ENCODE results near the gene ELOVL1. TPM values are rescaled to one million over a fixed set of nuclear protein-coding genes. Genes with fewer than 3 reads are reported as not detected.
A peak's percentile ranks its signal among the peaks of the same experiment; 100 is the strongest.

ELOVL1 gene
- total RNA-seq, 4 donors from 2014 or later, result 149 to 434 (median 349) TPM

GRCh38 chr1:43398227-43398626, 30.4 kb upstream of the ELOVL1 start:
- Histone ChIP-seq H3K4me1 (peaks cover 5% of the 10 kb centered on the region), H3K9me3 (no peaks in the 10 kb centered on the region), H3K27ac (no peak overlapping the region), H3K36me3 (peaks cover 12% of the 10 kb centered on the region), H3K27me3 (no peaks in the 10 kb centered on the region), H3K4me3 (no peak overlapping the region)
- no peak for TF ChIP-seq EP300 (IDR thresholded peaks at IDR 0.05)
- no peak for TF ChIP-seq CTCF (IDR thresholded peaks at IDR 0.05)
- no peak for TF ChIP-seq POLR2AphosphoS5 (IDR thresholded peaks at IDR 0.05)
- no peak for TF ChIP-seq POLR2A (IDR thresholded peaks at IDR 0.05)
- 94% methylated on average over 3 of the region's 3 CpGs for WGBS
- no peak for DNase-seq (ENCODE audit: low spot score in 2 of 2)

GRCh38 chr1:43396059-43396458, 28.2 kb upstream of the ELOVL1 start:
- H3K27me3 ChIP-seq, result no peaks in the 10 kb centered on the region
- H3K4me3 ChIP-seq, result no peak overlapping the region
- no peak overlapping the region for H3K27ac ChIP-seq
- TF ChIP-seq POLR2AphosphoS5 (IDR thresholded peaks at IDR 0.05) (no peak), CTCF (IDR thresholded peaks at IDR 0.05) (no peak), POLR2A (IDR thresholded peaks at IDR 0.05) (no peak), EP300 (IDR thresholded peaks at IDR 0.05) (no peak)
- 62% methylated on average over 1 of the region's 1 CpG for WGBS
- peaks cover 7% of the 10 kb centered on the region for H3K4me1 ChIP-seq
- no peaks in the 10 kb centered on the region for H3K9me3 ChIP-seq
- H3K36me3 ChIP-seq, result peaks cover 7% of the 10 kb centered on the region
- no peak for DNase-seq (ENCODE audit: low spot score in 2 of 2)

- WGBS, result 81% methylated on average over 4 of the region's 4 CpGs
- TF ChIP-seq POLR2AphosphoS5 (IDR thresholded peaks at IDR 0.05) (no peak), POLR2A (IDR thresholded peaks at IDR 0.05) (no peak), EP300 (IDR thresholded peaks at IDR 0.05) (no peak), CTCF (IDR thresholded peaks at IDR 0.05) (no peak)
- Histone ChIP-seq H3K4me3 (no peak overlapping the region), H3K9me3 (no peaks in the 10 kb centered on the region), H3K4me1 (peaks cover 12% of the 10 kb centered on the region), H3K27me3 (no peaks in the 10 kb centered on the region), H3K36me3 (peaks cover 7% of the 10 kb centered on the region), H3K27ac (no peak overlapping the region)
- no peak for DNase-seq (ENCODE audit: low spot score in 2 of 2)
These were observed 27.7 kb upstream of the ELOVL1 start for GRCh38 chr1:43395523-43395922.

DNA sequence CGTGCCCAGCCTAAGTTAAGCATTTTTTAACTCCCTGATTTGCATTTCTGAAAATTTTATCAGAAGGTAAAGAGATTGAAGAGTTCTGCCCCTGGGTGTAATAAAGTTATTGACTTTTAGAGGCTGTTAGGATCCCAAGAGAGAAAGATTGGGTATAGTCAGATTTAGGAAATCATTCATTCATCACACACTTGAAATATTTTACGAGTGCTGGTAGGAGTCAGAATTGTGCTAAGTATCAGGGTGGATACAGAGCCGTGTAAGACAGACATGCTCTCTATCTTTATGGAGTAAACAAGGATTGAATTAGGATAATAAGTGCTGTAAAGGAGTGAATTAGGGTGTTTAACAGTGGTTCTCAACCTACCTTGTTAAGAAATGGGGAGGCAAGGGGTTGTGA, 24.9 kb upstream of the ELOVL1 start:
- H3K27ac ChIP-seq, result no peak overlapping the region
- no peak overlapping the region for H3K4me3 ChIP-seq
- TF ChIP-seq POLR2AphosphoS5 (IDR thresholded peaks at IDR 0.05) (no peak), POLR2A (IDR thresholded peaks at IDR 0.05) (no peak), CTCF (IDR thresholded peaks at IDR 0.05) (no peak), EP300 (IDR thresholded peaks at IDR 0.05) (no peak)
- H3K36me3 ChIP-seq, result peaks cover 7% of the 10 kb centered on the region
- H3K9me3 ChIP-seq, result no peaks in the 10 kb centered on the region
- 82% methylated on average over 3 of the region's 3 CpGs for WGBS
- H3K4me1 ChIP-seq, result peaks cover 31% of the 10 kb centered on the region
- H3K27me3 ChIP-seq, result no peaks in the 10 kb centered on the region
- DNase-seq (ENCODE audit: low spot score in 2 of 2), result no peak

- DNase-seq (ENCODE audit: low spot score in 2 of 2), result peak; percentile 97 to 98
- peak within 1 kb of the TSS; percentile 82 for H3K27ac ChIP-seq
- no peaks in the 10 kb centered on the region for H3K27me3 ChIP-seq
- under 1% methylated on average over 49 of the region's 65 CpGs for WGBS
- peaks cover 24% of the 10 kb centered on the region for H3K36me3 ChIP-seq
- peak within 1 kb of the TSS; percentile 80 for H3K4me3 ChIP-seq
- TF ChIP-seq POLR2A (IDR thresholded peaks at IDR 0.05) (peak; percentile 49 to 80), POLR2AphosphoS5 (IDR thresholded peaks at IDR 0.05) (peak; percentile 30 to 88 (median 68)), EP300 (IDR thresholded peaks at IDR 0.05) (no peak)
- H3K9me3 ChIP-seq, result no peaks in the 10 kb centered on the region
- peaks cover 30% of the 10 kb centered on the region for H3K4me1 ChIP-seq
These were observed 21.8 kb upstream of the ELOVL1 start, which contains the start of the genes MED8 and SZT2 for GRCh38 chr1:43389326-43390313. Gene MED8, minus strand, starts transcription at chr1:43389800. Its CDS starts 36 bp downstream, at chr1:43389764. Gene SZT2, plus strand, starts transcription at chr1:43389899. Its CDS starts 70 bp downstream, at chr1:43389969.
